Stomach (tissue), 4 donors: ENCODE results near the gene FER1L5.

ENCODE experiments used
- CTCF ChIP-seq, 7 experiments: fragments of 450-650 bp in 4 of 7; fragments of 200-600 bp in 3 of 7; sonication (generic) in 3 of 7; IDR thresholded peaks; one replicate each; pipeline ENCODE4 v1.5.1; 2016 to 2019; ENCODE audit warnings: antibody characterized with exemption in 7 of 7, control low read depth in 2 of 7, mild to moderate bottlenecking in 1 of 7
- EP300 ChIP-seq: sonication (generic); formaldehyde crosslinking; IDR thresholded peaks from one replicate; pipeline ENCODE4 v1.6.1; 2017; ENCODE audit warnings: antibody characterized with exemption
- POLR2A ChIP-seq, 4 donors: fragments of 450-650 bp; IDR thresholded peaks; one replicate each; pipeline ENCODE4 v1.6.1; 2016; ENCODE audit warnings: antibody characterized with exemption in 4 of 4, control low read depth in 2 of 4, mild to moderate bottlenecking in 1 of 4, moderate library complexity in 1 of 4
- POLR2AphosphoS5 ChIP-seq, 3 donors: sonication (generic); formaldehyde crosslinking; IDR thresholded peaks; one replicate each; pipeline ENCODE4 v1.6.1; 2016; ENCODE audit warnings: antibody characterized with exemption in 3 of 3

DNA sequence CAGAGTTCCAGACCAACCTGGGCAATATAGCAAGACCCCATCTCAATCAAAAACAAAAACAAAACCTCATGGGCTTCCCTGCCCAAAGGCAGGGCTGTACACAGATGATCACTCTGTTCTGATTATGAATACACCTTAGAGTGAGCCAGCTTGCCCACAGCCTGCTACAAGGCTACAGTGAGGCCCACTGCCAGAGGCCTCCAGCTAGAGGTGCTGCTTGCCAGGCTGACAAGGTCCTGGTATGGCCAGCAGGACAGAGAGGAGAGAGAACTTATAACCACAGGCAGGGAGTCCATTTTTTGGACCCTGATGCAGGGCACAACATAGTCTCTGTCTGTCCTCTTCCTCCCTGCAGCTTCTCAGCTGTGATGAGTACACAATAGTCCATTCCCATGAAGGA is 46.0 kb upstream of the FER1L5 start:
- TF ChIP-seq CTCF (IDR thresholded peaks at IDR 0.05): no peak
- TF ChIP-seq EP300: no peak
- no peak for TF ChIP-seq POLR2A (IDR thresholded peaks at IDR 0.05)
- TF ChIP-seq POLR2AphosphoS5 (IDR thresholded peaks at IDR 0.05): no peak
